ENCODE measurements around the gene CACNA1D.

CACNA1D gene

GRCh38 chr3:53795789-53796560 lies 301.6 kb downstream of the CACNA1D start:
- no peak for DNase-seq

GRCh38 chr3:53798144-53798543 lies 303.7 kb downstream of the CACNA1D start:
- DNase-seq = no peak

- no peak for DNase-seq
These were observed 305.0 kb downstream of the CACNA1D start for GRCh38 chr3:53799338-53799865.

GRCh38 chr3:53800041-53800906 lies 305.9 kb downstream of the CACNA1D start:
- DNase-seq = no peak

- no peak for DNase-seq
These were observed 306.9 kb downstream of the CACNA1D start for GRCh38 chr3:53801319-53801718.

- no peak for DNase-seq
These were observed 308.0 kb downstream of the CACNA1D start for GRCh38 chr3:53802256-53802880.

GRCh38 chr3:53803124-53803815 lies 308.9 kb downstream of the CACNA1D start:
- no peak for DNase-seq

GRCh38 chr3:53803816-53804695 lies 309.6 kb downstream of the CACNA1D start:
- no peak for DNase-seq

GRCh38 chr3:53804697-53805462 lies 310.5 kb downstream of the CACNA1D start:
- no peak for DNase-seq

GRCh38 chr3:53805463-53806159 lies 311.2 kb downstream of the CACNA1D start:
- DNase-seq = no peak

GRCh38 chr3:53806182-53807116 lies 312.0 kb downstream of the CACNA1D start:
- no peak for DNase-seq

GRCh38 chr3:53807117-53807810 lies 312.9 kb downstream of the CACNA1D start:
- DNase-seq = no peak

- no peak for DNase-seq
These were observed 314.1 kb downstream of the CACNA1D start for GRCh38 chr3:53808496-53808895.

GRCh38 chr3:53809267-53809666 lies 314.9 kb downstream of the CACNA1D start:
- no peak for DNase-seq

GRCh38 chr3:53809764-53810400 lies 315.5 kb downstream of the CACNA1D start:
- no peak for DNase-seq

GRCh38 chr3:53811143-53811927 lies 316.9 kb downstream of the CACNA1D start:
- DNase-seq = no peak

- DNase-seq = no peak
These were observed 318.0 kb downstream of the CACNA1D start for GRCh38 chr3:53812434-53812833.

Measured in activated T-cell treated with anti-CD3 and anti-CD28 coated beads for 4 hours (primary cell).